Measurements from ENCODE around the gene ZCCHC17.

Gene ZCCHC17

GRCh38 chr1:31324992-31325391, 28.2 kb downstream of the ZCCHC17 start:
- Histone ChIP-seq H3K9me3 (ENCODE audit: insufficient read depth, low read depth, low read length) (no peaks in the 10 kb centered on the region), H3K36me3 (ENCODE audit: insufficient read depth, low read length) (peaks cover 11% of the 10 kb centered on the region), H2AFZ (ENCODE audit: low read length) (no peak overlapping the region), H3K27me3 (ENCODE audit: insufficient read depth, low read length, poor library complexity, severe bottlenecking) (no peaks in the 10 kb centered on the region), H3K4me2 (ENCODE audit: low read depth, low read length, poor library complexity, severe bottlenecking) (no peak overlapping the region), H3K9me2 (replicated peaks; ENCODE audit: low read depth, low read length) (no peaks in the 10 kb centered on the region), H3K4me3 (ENCODE audit: low read length, poor library complexity, severe bottlenecking) (no peak overlapping the region), H3K9ac (ENCODE audit: low read depth, low read length, poor library complexity, severe bottlenecking) (no peak overlapping the region), H3K4me1 (ENCODE audit: insufficient read depth, low read length, poor library complexity, severe bottlenecking) (no peaks in the 10 kb centered on the region), H3K79me2 (ENCODE audit: insufficient read depth, low read length) (no peaks in the 10 kb centered on the region), H4K20me1 (ENCODE audit: insufficient read depth, low read length, poor library complexity, severe bottlenecking) (no peaks in the 10 kb centered on the region), H3F3A (ENCODE audit: low read depth) (no peaks in the 10 kb centered on the region)
- TF ChIP-seq EZH2phosphoT487 (IDR thresholded peaks at IDR 0.05; ENCODE audit: borderline replicate concordance): no peak
- TF ChIP-seq CTCF (conservative IDR thresholded peaks at IDR 0.05; ENCODE audit: low read length): no peak

- no peak overlapping the region for H3K4me3 ChIP-seq (ENCODE audit: low read length, poor library complexity, severe bottlenecking)
- H3K27me3 ChIP-seq (ENCODE audit: insufficient read depth, low read length, poor library complexity, severe bottlenecking): no peaks in the 10 kb centered on the region
- no peak overlapping the region for H3K4me2 ChIP-seq (ENCODE audit: low read depth, low read length, poor library complexity, severe bottlenecking)
- H2AFZ ChIP-seq (ENCODE audit: low read length): no peak overlapping the region
- H3K36me3 ChIP-seq (ENCODE audit: insufficient read depth, low read length): no peaks in the 10 kb centered on the region
- H4K20me1 ChIP-seq (ENCODE audit: insufficient read depth, low read length, poor library complexity, severe bottlenecking): no peaks in the 10 kb centered on the region
- no peaks in the 10 kb centered on the region for H3K9me3 ChIP-seq (ENCODE audit: insufficient read depth, low read depth, low read length)
- TF ChIP-seq EZH2phosphoT487 (IDR thresholded peaks at IDR 0.05; ENCODE audit: borderline replicate concordance): no peak
- no peak for TF ChIP-seq CTCF (conservative IDR thresholded peaks at IDR 0.05; ENCODE audit: low read length)
- no peaks in the 10 kb centered on the region for H3K79me2 ChIP-seq (ENCODE audit: insufficient read depth, low read length)
- H3K9me2 ChIP-seq (replicated peaks; ENCODE audit: low read depth, low read length): no peaks in the 10 kb centered on the region
- H3K9ac ChIP-seq (ENCODE audit: low read depth, low read length, poor library complexity, severe bottlenecking): no peak overlapping the region
- no peaks in the 10 kb centered on the region for H3F3A ChIP-seq (ENCODE audit: low read depth)
- H3K4me1 ChIP-seq (ENCODE audit: insufficient read depth, low read length, poor library complexity, severe bottlenecking): no peaks in the 10 kb centered on the region
These were observed 29.6 kb downstream of the ZCCHC17 start for GRCh38 chr1:31326461-31326860.

- no peaks in the 10 kb centered on the region for H3K79me2 ChIP-seq (ENCODE audit: insufficient read depth, low read length)
- H3K36me3 ChIP-seq (ENCODE audit: insufficient read depth, low read length): no peaks in the 10 kb centered on the region; the same call in 1 of the 2 replicates
- H3K4me2 ChIP-seq (ENCODE audit: low read depth, low read length, poor library complexity, severe bottlenecking): no peak overlapping the region
- H3F3A ChIP-seq (ENCODE audit: low read depth): no peaks in the 10 kb centered on the region
- no peak overlapping the region for H3K4me3 ChIP-seq (ENCODE audit: low read length, poor library complexity, severe bottlenecking)
- no peaks in the 10 kb centered on the region for H4K20me1 ChIP-seq (ENCODE audit: insufficient read depth, low read length, poor library complexity, severe bottlenecking)
- H3K9me2 ChIP-seq (replicated peaks; ENCODE audit: low read depth, low read length): no peaks in the 10 kb centered on the region
- no peak overlapping the region for H2AFZ ChIP-seq (ENCODE audit: low read length)
- no peaks in the 10 kb centered on the region for H3K4me1 ChIP-seq (ENCODE audit: insufficient read depth, low read length, poor library complexity, severe bottlenecking)
- H3K27me3 ChIP-seq (ENCODE audit: insufficient read depth, low read length, poor library complexity, severe bottlenecking): no peaks in the 10 kb centered on the region
- no peak overlapping the region for H3K9ac ChIP-seq (ENCODE audit: low read depth, low read length, poor library complexity, severe bottlenecking)
- no peaks in the 10 kb centered on the region for H3K9me3 ChIP-seq (ENCODE audit: insufficient read depth, low read depth, low read length)
- TF ChIP-seq EZH2phosphoT487 (IDR thresholded peaks at IDR 0.05; ENCODE audit: borderline replicate concordance): no peak
- TF ChIP-seq CTCF (conservative IDR thresholded peaks at IDR 0.05; ENCODE audit: low read length): no peak
These were observed 30.5 kb downstream of the ZCCHC17 start for GRCh38 chr1:31327381-31327780.

All from Loucy (cell line).